Muscle layer of colon (tissue), 2 donors: ENCODE results near the gene SGF29.
A peak's percentile ranks its signal among the peaks of the same experiment; 100 is the strongest.
"Not testable (repeated sequence)": the region's sequence is repeated elsewhere in the genome, so short reads cannot be mapped to it uniquely, and the experiment has no call there.

ENCODE experiments used
- H3K27ac ChIP-seq: one replicate; pipeline ENCODE4 v1.7.0; 2013; ENCODE audit warnings: low read depth, mild to moderate bottlenecking, low read length, moderate library complexity
- H3K27me3 ChIP-seq, 2 donors: one replicate each; pipeline ENCODE4 v1.7.0; 2013; ENCODE audit warnings: low read length in 2 of 2, mild to moderate bottlenecking in 2 of 2; ENCODE audit not compliant: insufficient read depth in 2 of 2, control insufficient read depth in 1 of 2
- H3K36me3 ChIP-seq: one replicate; pipeline ENCODE4 v1.7.0; 2013; ENCODE audit warnings: mild to moderate bottlenecking, low read length; ENCODE audit not compliant: insufficient read depth
- H3K4me1 ChIP-seq: one replicate; pipeline ENCODE4 v1.7.0; 2013; ENCODE audit warnings: mild to moderate bottlenecking, low read length; ENCODE audit not compliant: insufficient read depth
- H3K4me3 ChIP-seq, 2 donors: one replicate each; pipeline ENCODE4 v1.7.0; 2013; ENCODE audit warnings: low read length in 2 of 2, low read depth in 1 of 2, mild to moderate bottlenecking in 1 of 2, moderate library complexity in 1 of 2
- H3K9ac ChIP-seq: one replicate; pipeline ENCODE4 v1.7.0; 2013; ENCODE audit warnings: low read length
- H3K9me3 ChIP-seq: one replicate; pipeline ENCODE4 v1.7.0; 2013; ENCODE audit warnings: mild to moderate bottlenecking, low read length
- donor health status: abdominal sarcoma.
- donor health status: Adenocarcinoma of cecum.

Gene SGF29

GRCh38 chr16:28621481-28622155 lies 67.9 kb downstream of the SGF29 start:
- H3K27ac ChIP-seq, result no peak overlapping the region

GRCh38 chr16:28622532-28623171 lies 68.9 kb downstream of the SGF29 start:
- not testable (repeated sequence) for H3K27me3 ChIP-seq, H3K27ac ChIP-seq, H3K9me3 ChIP-seq, H3K36me3 ChIP-seq, H3K4me1 ChIP-seq, H3K9ac ChIP-seq
- H3K4me3 ChIP-seq, result peak overlapping the region; percentile 38

More at GRCh38 chr16:28621481-28622155, 67.9 kb downstream of the SGF29 start:
- Histone ChIP-seq H3K9me3 (no peaks in the 10 kb centered on the region), H3K4me1 (no peaks in the 10 kb centered on the region), H3K9ac (no peak overlapping the region), H3K4me3 (no peak overlapping the region), H3K36me3 (no peaks in the 10 kb centered on the region), H3K27me3 (no peaks in the 10 kb centered on the region)

GRCh38 chr16:28623172-28623711 lies 69.5 kb downstream of the SGF29 start:
- H3K36me3 ChIP-seq, result no peaks in the 10 kb centered on the region
- H3K27ac ChIP-seq, result no peak overlapping the region
- no peak overlapping the region for H3K9ac ChIP-seq
- H3K9me3 ChIP-seq, result no peaks in the 10 kb centered on the region
- no peaks in the 10 kb centered on the region for H3K27me3 ChIP-seq
- no peaks in the 10 kb centered on the region for H3K4me1 ChIP-seq
- peak overlapping the region; percentile 38 for H3K4me3 ChIP-seq

GRCh38 chr16:28630905-28631304 lies 77.2 kb downstream of the SGF29 start:
- not testable (repeated sequence) for H3K9ac ChIP-seq, H3K4me1 ChIP-seq, H3K27me3 ChIP-seq, H3K9me3 ChIP-seq, H3K4me3 ChIP-seq, H3K27ac ChIP-seq, H3K36me3 ChIP-seq

GRCh38 chr16:28636093-28636823 lies 82.5 kb downstream of the SGF29 start:
- H3K36me3 ChIP-seq, H3K4me1 ChIP-seq, H3K9ac ChIP-seq, H3K9me3 ChIP-seq, H3K4me3 ChIP-seq, H3K27ac ChIP-seq, H3K27me3 ChIP-seq: not testable (repeated sequence)

- not testable (repeated sequence) for H3K27ac ChIP-seq, H3K9ac ChIP-seq, H3K4me3 ChIP-seq, H3K4me1 ChIP-seq, H3K9me3 ChIP-seq, H3K36me3 ChIP-seq, H3K27me3 ChIP-seq
Observed at GRCh38 chr16:28637765-28638164, 84.0 kb downstream of the SGF29 start, which contains the start of gene NPIPB8. Gene NPIPB8, plus strand, starts transcription at chr16:28638065. Its CDS starts 296 bp downstream, at chr16:28638361.

GRCh38 chr16:28638359-28638758 lies 84.6 kb downstream of the SGF29 start:
- not testable (repeated sequence) for H3K27ac ChIP-seq, H3K9ac ChIP-seq

GRCh38 chr16:28639959-28640358 lies 86.2 kb downstream of the SGF29 start:
- not testable (repeated sequence) for H3K4me3 ChIP-seq, H3K27me3 ChIP-seq, H3K27ac ChIP-seq, H3K9ac ChIP-seq, H3K4me1 ChIP-seq, H3K9me3 ChIP-seq, H3K36me3 ChIP-seq

More at GRCh38 chr16:28638359-28638758, 84.6 kb downstream of the SGF29 start:
- not testable (repeated sequence) for H3K9me3 ChIP-seq, H3K27me3 ChIP-seq, H3K36me3 ChIP-seq, H3K4me1 ChIP-seq, H3K4me3 ChIP-seq
